ENCODE measurements around the gene NR2C2.
"Not testable (repeated sequence)": the region's sequence is repeated elsewhere in the genome, so short reads cannot be mapped to it uniquely, and the experiment has no call there.

Gene NR2C2

GRCh38 chr3:14962762-14963161, 15.4 kb downstream of the NR2C2 start:
- no peak for DNase-seq

GRCh38 chr3:14967285-14967684, 19.9 kb downstream of the NR2C2 start:
- no peak for DNase-seq

- DNase-seq, result no peak
Measured at GRCh38 chr3:14969671-14970070, 22.3 kb downstream of the NR2C2 start.

- DNase-seq, result no peak
Measured at GRCh38 chr3:14976317-14976716, 28.9 kb downstream of the NR2C2 start.

GRCh38 chr3:14980689-14981088, 33.3 kb downstream of the NR2C2 start:
- DNase-seq, result no peak

- DNase-seq, result no peak
Measured at GRCh38 chr3:14984581-14985113, 37.3 kb downstream of the NR2C2 start.

- DNase-seq, result no peak
Measured at GRCh38 chr3:14988988-14989394, 41.6 kb downstream of the NR2C2 start.

- no peak for DNase-seq
Measured at GRCh38 chr3:14989943-14990779, 42.8 kb downstream of the NR2C2 start.

- no peak for DNase-seq
Measured at GRCh38 chr3:14990780-14991148, 43.4 kb downstream of the NR2C2 start.

GRCh38 chr3:14991151-14991742, 43.9 kb downstream of the NR2C2 start:
- DNase-seq, result no peak

GRCh38 chr3:14991818-14992612, 44.6 kb downstream of the NR2C2 start:
- DNase-seq, result no peak

GRCh38 chr3:14997941-14998340, 50.6 kb downstream of the NR2C2 start:
- no peak for DNase-seq

- DNase-seq, result not testable (repeated sequence)
Measured at GRCh38 chr3:14999182-14999581, 51.8 kb downstream of the NR2C2 start.

GRCh38 chr3:15007681-15008141, 60.3 kb downstream of the NR2C2 start:
- DNase-seq, result no peak

GRCh38 chr3:15009167-15009566, 61.8 kb downstream of the NR2C2 start:
- no peak for DNase-seq

GRCh38 chr3:15010664-15011063, 63.3 kb downstream of the NR2C2 start:
- no peak for DNase-seq

GRCh38 chr3:15011174-15011573, 63.8 kb downstream of the NR2C2 start:
- no peak for DNase-seq

- no peak for DNase-seq
Measured at GRCh38 chr3:15014606-15015328, 67.4 kb downstream of the NR2C2 start.

- no peak for DNase-seq
Measured at GRCh38 chr3:15015456-15015855, 68.1 kb downstream of the NR2C2 start.

- DNase-seq, result no peak
Measured at GRCh38 chr3:15017191-15017590, 69.8 kb downstream of the NR2C2 start.

GRCh38 chr3:15023249-15023648, 75.9 kb downstream of the NR2C2 start:
- no peak for DNase-seq

- DNase-seq, result no peak
Measured at GRCh38 chr3:15023719-15024118, 76.3 kb downstream of the NR2C2 start.

- DNase-seq, result no peak
Measured at GRCh38 chr3:15029625-15030024, 82.2 kb downstream of the NR2C2 start.

Measured in NCI-H1694 (cell line).